ENCODE data around the gene DPYSL4. TPM values are rescaled to one million over a fixed set of nuclear protein-coding genes. Genes with fewer than 3 reads are reported as not detected.

The DPYSL4 gene
- polyA plus RNA-seq, 4 donors: 13.6 to 19.4 (median 18.8) TPM

DNA sequence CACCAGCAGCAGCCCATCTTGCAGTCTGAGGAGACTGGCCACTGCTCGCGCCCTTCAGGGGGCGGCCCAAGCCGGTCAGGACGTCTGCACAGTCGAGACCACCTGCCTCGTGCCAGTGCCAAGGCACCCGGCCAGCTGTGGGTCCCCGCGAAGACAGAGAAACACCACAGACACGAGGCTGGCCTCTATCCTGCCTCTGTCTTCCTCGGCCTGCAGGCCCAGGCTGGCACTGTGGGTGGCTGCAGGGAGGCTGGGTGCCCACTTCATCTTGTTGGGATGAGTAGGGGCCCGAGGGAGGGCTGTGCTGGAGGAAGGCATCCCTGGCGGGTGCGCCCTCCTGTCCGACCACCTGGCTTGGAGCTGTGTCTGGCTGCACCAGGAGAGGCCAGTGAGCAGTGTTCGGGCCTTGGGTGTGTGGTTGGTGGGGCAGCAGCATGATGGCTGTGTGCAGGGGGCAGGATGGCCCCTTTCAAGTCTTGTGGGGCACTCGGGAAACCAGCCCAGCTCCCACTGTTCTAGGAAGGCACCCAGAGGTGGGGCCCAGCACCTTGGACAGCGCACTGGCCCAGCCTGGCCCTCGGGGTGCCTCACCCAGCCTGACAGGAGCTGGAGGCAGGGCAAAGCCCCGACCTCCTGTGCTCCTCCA lies 7.3 kb downstream of the DPYSL4 start:
- no peak for DNase-seq (ENCODE audit: low read depth in 4 of 4, low spot score in 3 of 4)

DNA sequence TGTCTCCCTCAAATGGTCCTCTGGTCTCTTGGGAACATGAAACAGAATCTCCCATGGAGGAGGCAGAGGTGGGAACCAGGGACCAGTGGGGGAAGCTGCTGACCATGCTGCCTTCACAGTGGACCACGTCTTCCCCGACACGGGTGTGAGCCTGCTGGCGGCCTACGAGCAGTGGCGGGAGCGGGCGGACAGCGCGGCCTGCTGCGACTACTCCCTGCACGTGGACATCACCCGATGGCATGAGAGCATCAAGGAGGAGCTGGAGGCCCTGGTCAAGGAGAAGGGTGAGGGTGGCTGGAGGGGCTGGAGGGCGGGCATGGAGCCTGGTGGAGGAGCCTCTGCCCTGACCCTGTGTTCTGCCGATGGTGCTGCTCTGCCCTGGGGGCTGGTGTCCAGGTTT lies 8.0 kb downstream of the DPYSL4 start:
- no peak for DNase-seq (ENCODE audit: low read depth in 4 of 4, low spot score in 3 of 4)

DNA sequence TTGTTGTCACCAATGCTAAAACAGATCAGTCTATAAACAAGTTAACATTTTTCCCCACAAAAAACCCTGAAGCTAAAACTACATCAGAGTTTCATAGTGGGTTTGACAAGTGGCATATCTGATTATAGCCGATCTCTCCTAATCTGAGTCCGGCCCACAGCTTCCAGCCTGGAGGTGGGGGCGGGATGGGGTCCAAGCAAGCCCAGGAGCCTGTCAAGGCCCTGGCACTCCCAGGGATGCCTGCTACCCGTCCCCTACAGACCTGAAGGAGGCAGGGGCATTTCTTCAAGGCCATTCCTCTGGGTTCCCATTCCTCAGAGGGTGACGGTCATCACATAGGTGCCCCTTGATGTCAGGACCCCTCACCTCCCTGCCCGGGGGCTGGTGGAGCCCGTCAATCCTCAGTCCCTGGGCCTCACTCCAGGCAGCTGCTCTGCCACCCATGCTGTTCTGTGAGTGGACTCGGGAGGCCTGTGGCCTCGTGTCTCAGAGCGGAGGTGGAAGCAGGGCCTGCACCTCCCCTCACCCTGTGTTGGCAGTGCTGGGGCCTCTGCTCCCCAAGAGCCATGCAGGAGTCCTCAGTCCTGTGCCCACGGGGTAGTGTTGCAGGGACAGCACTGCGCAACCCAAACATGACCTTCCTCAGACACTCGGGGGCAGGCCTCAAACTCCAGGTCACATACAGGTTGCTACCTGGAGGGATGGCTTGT lies 8.8 kb downstream of the DPYSL4 start:
- no peak for DNase-seq (ENCODE audit: low read depth in 4 of 4, low spot score in 3 of 4)

DNA sequence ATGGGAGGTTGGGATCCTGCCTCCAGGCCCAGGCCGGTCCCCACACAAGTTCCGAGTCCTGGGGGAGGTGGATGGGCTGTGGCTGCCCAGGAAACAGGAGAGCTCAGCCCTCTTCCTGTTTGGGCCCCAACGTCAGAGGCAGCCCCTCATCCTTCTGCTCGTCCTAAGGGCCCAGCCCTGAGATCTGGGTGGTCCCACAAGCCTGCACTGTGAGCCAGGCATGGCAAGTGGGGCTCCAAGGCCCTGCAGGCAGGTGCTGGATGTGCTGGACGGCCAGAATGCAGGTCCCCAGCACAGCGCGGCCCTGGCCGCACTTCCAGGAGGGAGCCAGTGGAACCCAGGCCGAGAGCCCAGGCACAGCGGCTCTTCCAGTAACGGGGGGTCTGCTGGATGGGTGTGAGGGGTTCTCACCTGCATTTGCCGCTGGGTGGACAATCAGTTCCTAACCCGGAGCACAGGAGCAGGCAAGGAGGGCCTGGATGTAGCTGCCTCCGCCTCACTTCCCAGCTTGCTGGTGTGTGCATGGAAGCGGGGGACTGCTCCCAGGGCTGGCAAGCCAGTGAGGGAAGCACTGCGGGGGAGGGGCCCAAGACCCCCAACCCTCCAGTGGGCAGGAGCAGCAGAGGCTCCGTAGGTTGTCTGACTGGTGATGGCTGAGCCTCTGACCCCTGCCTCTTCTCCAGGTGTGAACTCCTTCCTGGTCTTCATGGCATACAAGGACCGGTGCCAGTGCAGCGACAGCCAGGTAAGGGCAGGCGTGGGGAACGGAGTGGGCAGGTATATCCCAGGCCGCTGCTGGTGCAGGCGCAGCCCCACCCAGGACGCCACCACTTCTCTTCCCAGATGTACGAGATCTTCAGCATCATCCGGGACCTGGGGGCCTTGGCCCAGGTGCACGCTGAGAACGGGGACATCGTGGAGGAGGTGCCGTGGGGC lies 9.7 kb downstream of the DPYSL4 start:
- no peak for DNase-seq (ENCODE audit: low read depth in 4 of 4, low spot score in 3 of 4)

DNA sequence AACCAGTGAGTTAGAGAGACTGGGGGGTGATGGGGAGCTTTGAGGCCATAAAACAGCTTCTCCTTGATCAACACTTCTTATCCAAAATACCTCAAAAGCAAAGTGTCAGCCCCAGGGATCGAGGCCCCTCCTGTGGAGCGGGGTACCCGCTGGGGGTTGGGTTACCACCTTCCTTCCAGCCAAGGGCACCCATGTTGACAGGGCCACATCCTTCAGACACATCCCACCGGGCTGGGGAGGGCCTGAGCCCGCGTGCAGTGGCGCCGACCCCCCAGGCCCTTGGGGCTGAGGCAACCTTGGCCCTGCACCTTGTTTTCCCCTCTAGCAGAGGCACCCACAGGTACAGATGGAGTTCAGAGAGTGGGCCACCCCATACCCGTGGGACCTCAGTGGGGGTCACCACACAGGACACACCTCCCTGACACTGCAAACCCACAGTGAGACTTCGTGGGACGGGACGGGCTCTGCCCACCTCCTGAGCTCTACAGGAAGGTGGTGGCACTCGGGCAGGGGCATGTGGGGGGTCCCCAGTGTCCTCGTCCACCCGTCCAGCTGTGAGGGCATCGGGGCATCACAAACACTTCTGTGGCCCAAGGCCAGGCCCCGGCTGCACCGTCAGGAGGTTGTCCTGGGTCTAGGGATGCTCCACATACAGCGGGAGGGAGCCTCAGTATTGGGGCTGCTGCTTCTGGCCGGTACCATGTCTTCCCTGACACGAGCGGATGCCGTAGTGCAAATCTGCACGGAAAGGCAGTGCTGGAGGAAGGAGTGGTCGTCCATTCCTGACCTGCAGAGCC lies 10.7 kb downstream of the DPYSL4 start:
- no peak for DNase-seq (ENCODE audit: low read depth in 4 of 4, low spot score in 3 of 4)

DNA sequence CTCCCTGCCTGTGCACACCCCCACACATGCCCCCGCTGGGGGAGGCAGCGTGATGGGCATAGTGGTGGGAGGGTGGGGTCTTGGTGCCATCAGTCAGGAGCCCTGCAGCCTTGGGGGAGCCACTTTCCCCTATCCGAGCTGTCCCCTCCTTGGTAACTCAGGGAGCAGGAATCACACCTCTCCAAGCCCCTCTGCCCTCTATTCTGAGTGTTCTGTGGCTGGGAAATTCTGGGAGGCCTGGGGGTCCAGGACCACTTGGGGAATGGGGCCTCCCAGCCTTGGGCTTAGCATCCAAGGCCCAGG lies 11.3 kb downstream of the DPYSL4 start:
- DNase-seq (ENCODE audit: low read depth in 4 of 4, low spot score in 3 of 4): no peak

DNA sequence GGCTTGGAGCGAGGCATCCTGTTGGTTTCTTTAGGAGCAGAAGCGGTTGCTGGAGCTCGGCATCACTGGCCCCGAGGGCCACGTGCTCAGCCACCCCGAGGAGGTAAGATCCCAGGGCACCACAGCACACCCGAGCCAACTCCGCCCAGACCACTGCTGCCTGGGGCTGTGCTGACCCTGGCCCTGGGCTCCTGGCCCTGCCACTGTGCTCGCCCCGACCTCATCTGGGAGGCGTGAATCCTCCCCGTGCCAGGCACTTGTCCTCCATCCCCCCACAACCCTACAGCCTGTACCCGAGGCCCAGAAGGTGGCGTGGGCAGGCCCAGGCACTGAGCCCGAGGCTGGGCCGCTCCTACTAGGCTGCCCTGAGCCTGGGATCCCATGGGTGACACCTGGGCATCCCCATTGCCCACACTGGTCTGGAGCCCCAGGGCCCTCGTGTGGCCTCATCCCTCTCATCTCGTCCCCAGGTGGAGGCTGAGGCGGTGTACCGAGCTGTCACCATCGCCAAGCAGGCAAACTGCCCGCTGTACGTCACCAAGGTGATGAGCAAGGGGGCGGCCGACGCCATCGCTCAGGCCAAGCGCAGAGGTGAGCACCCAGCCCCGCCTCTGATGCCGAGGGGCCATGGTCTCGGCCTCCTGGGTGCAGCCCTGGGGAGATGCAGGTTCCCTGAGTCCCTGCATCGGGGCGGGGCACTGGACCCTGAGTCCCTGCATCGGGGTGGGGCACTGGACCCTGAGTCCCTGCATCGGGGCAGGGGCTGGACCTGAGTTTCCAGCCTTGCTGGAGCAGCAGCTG lies 11.8 kb downstream of the DPYSL4 start:
- no peak for DNase-seq (ENCODE audit: low read depth in 4 of 4, low spot score in 3 of 4)

DNA sequence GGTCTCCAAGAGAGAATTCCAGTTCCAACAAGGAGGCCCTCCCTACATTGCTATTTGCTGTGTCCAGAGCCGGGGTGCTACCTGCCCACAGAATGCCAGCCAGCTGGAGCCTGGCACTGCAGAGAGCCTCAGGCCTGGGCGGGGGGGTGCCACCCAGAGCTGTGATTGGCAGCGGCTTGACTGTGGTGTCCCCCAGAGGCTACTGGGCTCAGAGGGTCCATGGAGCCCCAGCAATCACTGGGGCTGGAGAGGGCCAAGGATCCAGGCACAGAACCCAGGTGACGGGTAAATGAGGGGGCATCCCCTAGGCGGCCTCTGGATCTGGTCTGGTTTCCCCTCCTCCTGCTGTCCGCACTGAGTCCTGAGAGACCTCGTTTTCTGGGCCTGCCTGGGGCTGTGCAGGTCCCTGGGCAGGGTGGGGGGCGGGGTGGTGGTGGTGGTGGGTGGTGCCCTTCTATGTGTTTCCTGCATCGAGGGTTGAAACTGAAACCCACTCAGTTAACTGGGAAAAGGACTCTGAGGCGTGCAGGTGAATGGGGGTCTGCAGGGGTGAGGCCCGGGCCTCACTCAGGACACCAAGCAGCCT lies 12.6 kb downstream of the DPYSL4 start:
- DNase-seq (ENCODE audit: low read depth in 4 of 4, low spot score in 3 of 4): no peak

DNA sequence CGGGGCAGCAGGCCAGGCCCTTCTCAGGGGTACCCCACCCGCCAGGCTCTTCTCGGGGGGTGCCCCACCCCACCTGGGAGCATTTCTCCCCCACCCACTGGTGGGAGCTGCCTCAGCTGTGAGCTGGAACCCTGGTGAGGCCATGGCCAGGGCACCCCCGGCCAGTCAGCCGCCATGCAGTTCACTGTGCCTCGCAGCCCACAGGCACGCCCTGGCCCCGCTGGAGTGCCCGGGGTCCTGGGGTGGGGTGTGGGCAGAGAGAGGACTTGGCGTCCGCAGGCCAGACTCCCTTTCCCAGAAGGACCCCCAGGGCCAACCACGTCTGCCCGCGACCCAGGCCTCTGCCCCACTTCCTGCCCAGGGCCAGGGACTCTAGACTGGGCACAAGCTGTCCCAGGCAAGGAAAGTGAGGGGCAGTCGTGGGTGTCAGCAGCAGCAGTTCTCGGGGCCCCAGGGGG lies 13.1 kb downstream of the DPYSL4 start:
- DNase-seq (ENCODE audit: low read depth in 4 of 4, low spot score in 3 of 4): no peak

DNA sequence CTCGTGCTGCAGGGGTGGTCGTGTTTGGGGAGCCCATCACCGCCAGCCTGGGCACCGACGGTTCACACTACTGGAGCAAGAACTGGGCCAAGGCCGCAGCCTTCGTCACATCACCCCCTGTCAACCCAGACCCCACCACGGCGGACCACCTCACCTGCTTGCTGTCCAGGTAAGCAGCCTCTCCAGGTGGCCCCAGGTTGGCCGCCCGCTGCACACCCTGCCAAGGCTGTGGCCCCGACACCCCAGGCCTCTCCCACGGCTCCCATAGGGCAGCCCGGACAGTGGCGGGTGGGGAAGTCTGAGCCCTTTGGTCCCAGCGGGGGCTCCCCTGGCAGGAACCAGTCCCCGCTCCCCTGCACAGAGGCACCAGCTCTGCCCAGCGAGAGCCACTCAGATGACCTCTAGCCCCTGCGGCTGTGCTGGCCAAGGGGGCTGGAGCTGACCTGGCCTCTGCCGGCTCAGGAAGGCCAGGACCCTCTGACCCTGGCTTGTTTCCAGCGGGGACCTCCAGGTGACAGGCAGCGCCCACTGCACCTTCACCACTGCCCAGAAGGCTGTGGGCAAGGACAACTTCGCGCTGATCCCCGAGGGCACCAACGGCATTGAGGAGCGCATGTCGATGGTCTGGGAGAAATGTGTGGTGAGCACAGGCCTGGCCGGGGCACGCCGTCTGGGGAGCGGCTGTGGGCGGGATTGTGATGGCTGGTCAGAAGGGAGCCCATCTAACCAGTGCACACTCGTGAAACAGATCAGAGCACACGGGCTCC lies 13.8 kb downstream of the DPYSL4 start:
- DNase-seq (ENCODE audit: low read depth in 4 of 4, low spot score in 3 of 4): no peak

DNA sequence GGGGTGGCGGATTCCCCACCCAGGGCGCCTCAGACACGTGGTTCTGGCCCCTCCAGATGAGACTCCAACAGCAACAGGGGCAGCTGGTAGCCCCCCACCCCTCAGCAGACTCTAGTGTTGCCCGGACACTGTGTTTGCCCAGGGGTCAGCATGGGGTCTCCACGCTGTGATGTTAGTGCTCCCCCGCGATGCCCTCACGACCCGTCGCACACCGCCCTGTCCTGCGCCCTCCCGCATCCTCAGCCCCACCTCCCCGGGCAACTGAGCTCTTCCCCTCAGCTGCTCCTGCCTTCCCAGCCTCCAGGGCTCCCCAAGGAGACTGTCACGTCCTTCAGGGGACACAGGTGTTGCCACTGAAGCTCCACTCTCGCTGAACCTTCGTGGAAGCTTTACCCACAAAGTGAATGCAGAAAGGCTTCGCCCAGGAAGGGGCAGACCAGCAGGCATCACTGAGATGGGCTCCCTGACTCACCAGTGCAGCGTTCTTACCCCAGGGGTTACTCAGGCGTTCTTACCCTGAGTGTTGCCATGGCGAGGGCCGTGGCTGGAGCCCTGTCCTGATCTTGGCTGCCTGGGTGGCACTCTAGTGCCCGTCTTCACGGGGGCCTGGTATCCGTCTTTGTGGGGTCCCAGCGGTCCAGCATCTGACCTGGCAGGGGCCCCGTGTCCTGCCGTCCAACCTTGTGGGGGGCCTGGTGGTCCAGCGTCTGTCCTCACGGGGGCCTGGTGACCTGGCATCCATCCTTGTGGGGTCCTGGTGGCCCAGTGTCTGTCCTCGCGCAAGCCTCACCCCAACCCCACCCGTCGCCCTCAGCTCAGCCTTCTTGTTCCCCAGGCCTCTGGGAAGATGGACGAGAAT lies 14.6 kb downstream of the DPYSL4 start:
- no peak for DNase-seq (ENCODE audit: low read depth in 4 of 4, low spot score in 3 of 4)

DNA sequence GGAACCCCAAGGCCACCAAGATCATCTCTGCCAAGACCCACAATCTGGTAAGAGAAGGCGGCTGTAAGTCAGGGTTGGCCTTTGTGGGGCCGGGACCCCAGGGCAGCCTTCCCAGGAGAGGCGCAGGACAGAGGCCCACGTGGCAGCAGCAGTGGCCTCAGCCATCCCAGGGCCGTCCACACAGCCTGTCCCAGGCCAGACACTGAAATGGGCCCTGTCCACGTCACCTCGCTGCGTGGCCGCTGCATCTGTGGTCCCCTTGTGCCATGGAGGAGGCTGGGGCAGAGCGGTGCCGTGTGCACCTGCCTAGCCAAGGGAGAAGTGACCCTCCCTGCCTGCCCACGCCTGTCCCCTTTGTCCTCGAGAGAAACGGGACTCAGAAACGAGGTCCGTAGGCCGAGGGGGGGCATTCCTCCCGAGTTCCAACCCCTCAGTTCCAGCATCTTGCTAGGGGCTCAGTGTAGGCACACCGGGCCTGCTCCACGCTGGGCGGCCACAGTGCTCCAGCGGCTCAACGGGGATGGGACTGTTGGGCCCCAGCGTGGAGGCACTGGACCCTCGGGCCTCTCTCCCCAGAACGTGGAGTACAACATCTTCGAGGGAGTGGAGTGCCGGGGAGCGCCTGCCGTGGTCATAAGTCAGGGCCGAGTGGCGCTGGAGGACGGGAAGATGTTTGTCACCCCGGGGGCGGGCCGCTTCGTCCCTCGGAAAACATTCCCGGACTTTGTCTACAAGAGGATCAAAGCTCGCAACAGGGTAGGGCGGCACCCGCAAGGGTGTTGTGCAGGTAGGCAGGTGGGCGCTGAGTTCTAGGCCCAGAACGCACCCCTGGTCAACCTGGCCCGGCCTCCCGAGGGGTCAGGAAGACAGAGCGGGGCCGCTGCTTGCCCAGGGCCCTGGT lies 15.6 kb downstream of the DPYSL4 start:
- DNase-seq (ENCODE audit: low read depth in 4 of 4, low spot score in 3 of 4): no peak

DNA sequence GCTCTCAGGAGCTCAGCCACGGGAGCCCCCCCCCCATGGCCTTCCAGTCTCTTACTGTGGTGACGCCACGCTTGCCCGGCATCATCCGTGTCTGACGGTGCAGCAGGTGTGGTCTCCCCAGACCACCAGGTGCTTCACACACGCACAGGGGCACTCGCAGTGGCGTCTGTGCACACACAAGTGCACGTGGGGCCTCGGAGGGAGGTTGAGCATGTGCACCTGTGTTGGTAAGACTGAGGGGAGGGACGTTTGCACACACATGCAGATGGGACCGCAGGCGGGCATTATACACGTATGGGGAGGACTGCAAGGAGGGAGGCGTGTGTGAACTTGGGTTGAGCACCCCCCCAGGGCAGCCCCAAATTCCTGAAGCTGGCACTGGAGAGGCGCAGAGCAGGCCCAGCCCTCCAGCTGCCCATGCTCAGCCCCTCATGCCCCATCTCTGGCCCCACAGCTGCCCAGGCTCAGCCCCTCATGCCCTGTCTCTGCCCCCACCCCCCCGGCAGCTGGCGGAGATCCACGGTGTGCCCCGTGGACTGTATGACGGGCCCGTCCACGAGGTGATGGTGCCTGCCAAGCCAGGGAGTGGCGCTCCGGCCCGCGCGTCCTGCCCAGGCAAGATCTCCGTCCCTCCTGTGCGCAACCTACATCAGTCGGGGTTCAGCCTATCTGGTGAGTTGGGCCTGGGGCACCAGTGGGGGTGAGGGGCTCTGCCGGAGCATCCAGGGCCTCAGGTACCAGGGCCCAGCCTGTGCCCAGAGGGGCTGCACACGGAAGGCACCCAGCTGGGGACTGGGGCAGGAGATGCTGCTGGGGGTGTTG lies 16.7 kb downstream of the DPYSL4 start:
- DNase-seq (ENCODE audit: low read depth in 4 of 4, low spot score in 3 of 4): no peak

DNA sequence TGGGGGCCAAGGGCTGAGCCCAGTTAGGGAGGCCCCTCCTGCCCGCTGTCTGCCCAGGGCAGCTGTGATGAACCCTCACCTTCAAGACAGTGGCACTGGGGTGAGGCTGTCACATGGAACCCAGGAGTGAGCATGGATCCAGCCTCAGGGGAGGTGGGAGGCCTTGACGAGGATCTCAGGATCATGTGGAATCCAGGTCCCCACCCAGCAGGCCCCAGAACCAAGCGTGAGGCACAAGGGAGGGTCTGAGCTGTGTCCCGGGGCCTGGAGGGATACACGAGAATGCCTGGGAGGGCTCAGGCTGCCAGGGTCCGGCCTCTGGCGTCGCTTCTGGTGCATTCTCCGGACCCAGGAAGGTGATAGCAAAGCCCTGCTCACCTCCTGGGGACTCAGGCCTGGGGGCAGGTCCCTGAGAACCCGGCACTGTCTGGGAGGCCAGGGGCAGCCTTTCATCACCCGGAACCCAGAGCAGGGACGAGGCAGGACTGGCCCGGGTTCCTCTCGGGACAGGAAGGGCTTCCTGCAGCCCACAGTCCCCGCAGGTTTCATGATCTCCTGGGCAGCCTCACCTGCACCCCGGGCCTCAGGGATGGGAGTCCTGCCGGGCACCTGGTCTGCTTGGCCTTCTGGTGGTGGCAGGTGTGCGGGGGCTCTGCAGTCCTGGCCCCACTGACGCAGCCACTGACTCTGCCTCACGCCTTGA lies 17.5 kb downstream of the DPYSL4 start:
- no peak for DNase-seq (ENCODE audit: low read depth in 4 of 4, low spot score in 3 of 4)

DNA sequence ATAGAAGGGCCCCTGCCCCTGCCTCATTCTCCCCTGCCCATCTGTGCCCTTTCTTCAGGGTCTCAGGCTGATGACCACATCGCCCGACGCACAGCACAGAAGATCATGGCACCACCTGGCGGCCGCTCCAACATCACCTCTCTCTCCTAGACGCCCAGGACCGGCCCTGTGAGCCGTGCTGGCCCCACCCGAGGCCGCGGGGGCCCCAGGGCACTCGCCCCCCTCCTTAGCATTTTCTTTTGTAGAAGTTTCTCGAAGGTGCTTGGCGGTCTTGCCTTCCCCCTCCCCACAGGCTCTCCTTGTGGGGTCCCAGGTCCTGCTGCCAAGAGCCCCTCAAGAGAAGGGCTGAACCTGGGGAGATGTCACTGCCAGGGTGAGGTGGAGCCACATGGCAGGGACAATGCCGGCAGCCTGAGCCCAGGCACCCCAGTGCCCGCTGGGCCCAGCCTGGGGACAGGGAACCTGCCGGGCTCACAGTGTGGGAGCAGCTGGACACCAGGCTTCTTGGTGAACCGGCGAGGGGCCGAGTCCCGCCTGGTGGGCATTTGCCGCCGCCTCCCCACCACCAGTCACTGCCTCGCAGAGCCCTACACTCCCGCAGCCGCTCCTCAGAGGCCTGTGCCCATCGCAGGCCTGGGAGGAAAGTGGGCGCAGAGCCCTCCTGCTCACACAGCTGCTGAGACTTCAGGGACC lies 18.2 kb downstream of the DPYSL4 start:
- DNase-seq (ENCODE audit: low read depth in 4 of 4, low spot score in 3 of 4): no peak

All from left renal pelvis (tissue), 4 donors.